ENCODE results near the gene CLDN4. TPM values are rescaled to one million over a fixed set of nuclear protein-coding genes. Genes with fewer than 3 reads are reported as not detected.

The CLDN4 gene
- total RNA-seq, 1 experiment from 2014 or later = 234 TPM

DNA sequence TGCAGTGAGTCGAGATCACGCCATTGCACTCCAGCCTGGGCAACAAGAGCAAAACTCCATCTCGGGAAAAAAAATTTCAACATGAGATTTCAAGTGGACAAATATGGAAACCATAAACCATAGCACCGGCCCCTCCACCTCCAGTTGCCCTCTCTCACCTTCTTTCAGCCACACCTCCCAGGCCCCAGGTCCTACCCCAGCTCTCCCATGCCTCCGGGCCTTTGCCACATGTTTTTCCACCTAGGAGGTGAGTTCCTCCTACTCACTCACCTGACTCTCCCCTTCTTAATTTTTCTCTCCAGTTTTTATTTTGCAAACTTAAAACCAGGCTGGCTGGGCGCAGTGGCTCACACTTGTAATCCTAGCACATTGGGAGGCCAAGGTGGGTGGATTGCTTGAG, 13.7 kb upstream of the CLDN4 start:
- POLR2A ChIA-PET = no interaction called here
- ATAC-seq (0 out of 2 replicates have a peak, but pooled peaks have one; percentile 18), DNase-seq (ENCODE audit: low read depth, low spot score) (no peak)
- H3K9ac ChIP-seq (ENCODE audit: low read length) = no peak overlapping the region
- intact Hi-C loops (cut with micrococcal nuclease) = no loop called here
- H3K27ac ChIP-seq (ENCODE audit: low read depth, low read length) = no peak overlapping the region
- H3K79me2 ChIP-seq (ENCODE audit: insufficient read depth, low read length) = no peaks in the 10 kb centered on the region
- H3K27me3 ChIP-seq (ENCODE audit: insufficient read depth, low read length) = no peaks in the 10 kb centered on the region
- no peaks in the 10 kb centered on the region for H4K20me1 ChIP-seq (ENCODE audit: insufficient read depth)
- H3K9me2 ChIP-seq (ENCODE audit: insufficient read depth) = no peaks in the 10 kb centered on the region
- TF ChIP-seq POLR2AphosphoS5 (IDR thresholded peaks at IDR 0.05; ENCODE audit: low read depth, low read length) (no peak), ZFX (IDR thresholded peaks at IDR 0.05) (no peak), EZH2 (IDR thresholded peaks at IDR 0.05) (no peak), EGR1 (IDR thresholded peaks at IDR 0.05; ENCODE audit: low read depth) (no peak), TCF7L2 (IDR thresholded peaks at IDR 0.05; ENCODE audit: borderline replicate concordance, extremely low read depth, insufficient read depth, insufficient read length) (no peak), SRF (IDR thresholded peaks at IDR 0.05; ENCODE audit: low read depth) (no peak), FOSL1 (IDR thresholded peaks at IDR 0.05; ENCODE audit: low read depth) (no peak), CEBPB (IDR thresholded peaks at IDR 0.05; ENCODE audit: low read depth) (no peak), SIN3A (IDR thresholded peaks at IDR 0.05; ENCODE audit: low read depth) (no peak), SP1 (IDR thresholded peaks at IDR 0.05; ENCODE audit: low read depth) (no peak)
- TF ChIP-seq, protein P1, sequence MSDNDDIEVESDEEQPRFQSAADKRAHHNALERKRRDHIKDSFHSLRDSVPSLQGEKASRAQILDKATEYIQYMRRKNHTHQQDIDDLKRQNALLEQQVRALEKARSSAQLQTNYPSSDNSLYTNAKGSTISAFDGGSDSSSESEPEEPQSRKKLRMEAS (IDR thresholded peaks at IDR 0.05) = no peak
- TF ChIP-seq, protein P2, sequence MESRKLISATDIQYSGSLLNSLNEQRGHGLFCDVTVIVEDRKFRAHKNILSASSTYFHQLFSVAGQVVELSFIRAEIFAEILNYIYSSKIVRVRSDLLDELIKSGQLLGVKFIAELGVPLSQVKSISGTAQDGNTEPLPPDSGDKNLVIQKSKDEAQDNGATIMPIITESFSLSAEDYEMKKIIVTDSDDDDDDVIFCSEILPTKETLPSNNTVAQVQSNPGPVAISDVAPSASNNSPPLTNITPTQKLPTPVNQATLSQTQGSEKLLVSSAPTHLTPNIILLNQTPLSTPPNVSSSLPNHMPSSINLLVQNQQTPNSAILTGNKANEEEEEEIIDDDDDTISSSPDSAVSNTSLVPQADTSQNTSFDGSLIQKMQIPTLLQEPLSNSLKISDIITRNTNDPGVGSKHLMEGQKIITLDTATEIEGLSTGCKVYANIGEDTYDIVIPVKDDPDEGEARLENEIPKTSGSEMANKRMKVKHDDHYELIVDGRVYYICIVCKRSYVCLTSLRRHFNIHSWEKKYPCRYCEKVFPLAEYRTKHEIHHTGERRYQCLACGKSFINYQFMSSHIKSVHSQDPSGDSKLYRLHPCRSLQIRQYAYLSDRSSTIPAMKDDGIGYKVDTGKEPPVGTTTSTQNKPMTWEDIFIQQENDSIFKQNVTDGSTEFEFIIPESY (IDR thresholded peaks at IDR 0.05; ENCODE audit: extremely low read depth, insufficient replicate concordance, low read length) = no peak
- TF ChIP-seq, protein P3, sequence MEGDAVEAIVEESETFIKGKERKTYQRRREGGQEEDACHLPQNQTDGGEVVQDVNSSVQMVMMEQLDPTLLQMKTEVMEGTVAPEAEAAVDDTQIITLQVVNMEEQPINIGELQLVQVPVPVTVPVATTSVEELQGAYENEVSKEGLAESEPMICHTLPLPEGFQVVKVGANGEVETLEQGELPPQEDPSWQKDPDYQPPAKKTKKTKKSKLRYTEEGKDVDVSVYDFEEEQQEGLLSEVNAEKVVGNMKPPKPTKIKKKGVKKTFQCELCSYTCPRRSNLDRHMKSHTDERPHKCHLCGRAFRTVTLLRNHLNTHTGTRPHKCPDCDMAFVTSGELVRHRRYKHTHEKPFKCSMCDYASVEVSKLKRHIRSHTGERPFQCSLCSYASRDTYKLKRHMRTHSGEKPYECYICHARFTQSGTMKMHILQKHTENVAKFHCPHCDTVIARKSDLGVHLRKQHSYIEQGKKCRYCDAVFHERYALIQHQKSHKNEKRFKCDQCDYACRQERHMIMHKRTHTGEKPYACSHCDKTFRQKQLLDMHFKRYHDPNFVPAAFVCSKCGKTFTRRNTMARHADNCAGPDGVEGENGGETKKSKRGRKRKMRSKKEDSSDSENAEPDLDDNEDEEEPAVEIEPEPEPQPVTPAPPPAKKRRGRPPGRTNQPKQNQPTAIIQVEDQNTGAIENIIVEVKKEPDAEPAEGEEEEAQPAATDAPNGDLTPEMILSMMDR (IDR thresholded peaks at IDR 0.05 in 2 of 3, conservative IDR thresholded peaks at IDR 0.05 in 1 of 3; ENCODE audit: borderline replicate concordance in 1 of 3, insufficient read depth in 1 of 3, low read depth in 2 of 3, low read length in 2 of 3) = no peak
- H3K9me3 ChIP-seq (ENCODE audit: control insufficient read depth in 1 of 2, insufficient read depth in 1 of 2, low read depth in 1 of 2, low read length in 2 of 2) = no peaks in the 10 kb centered on the region
- no peak overlapping the region for H3K4me3 ChIP-seq (replicated peaks in 1 of 2; ENCODE audit: low read depth in 1 of 2, low read length in 2 of 2)
- no peaks in the 10 kb centered on the region for H3K36me3 ChIP-seq (ENCODE audit: control insufficient read depth in 1 of 2, insufficient read depth in 2 of 2, low read length in 2 of 2)
- no TSS peak for BruUV-seq (replicated peaks)
- peaks cover 23 to 54% of the 10 kb centered on the region in 2 experiments for H3K4me1 ChIP-seq (ENCODE audit: control insufficient read depth in 1 of 2, insufficient read depth in 2 of 2, low read length in 2 of 2)
- RAD21 ChIA-PET (ENCODE audit: low non-redundant PET in 1 of 2, low total read pairs in 2 of 2, uncharacterized antibody in 2 of 2, unreplicated experiment in 2 of 2) = no interaction called here
- no peak overlapping the region for H2AFZ ChIP-seq (ENCODE audit: low read depth, low read length, poor library complexity, severe bottlenecking)
- CTCF ChIA-PET = interaction anchor here (0.6 kb wide), 1 partner anchor 12 kb away, joined by 3 read pairs; no protein-coding TSS in a partner anchor
- peak overlapping the region; percentile 50 for H3K4me2 ChIP-seq (ENCODE audit: low read length)

Measured in HCT116 (cell line).